ENCODE results near the gene GRIA2.

GRIA2 gene

GRCh38 chr4:157265281-157265680 is 44.8 kb downstream of the GRIA2 start:
- DNase-seq, result no peak

GRCh38 chr4:157270108-157270507 is 49.6 kb downstream of the GRIA2 start:
- no peak for DNase-seq

GRCh38 chr4:157270552-157270951 is 50.0 kb downstream of the GRIA2 start:
- DNase-seq, result no peak

- DNase-seq, result no peak
These were observed 50.8 kb downstream of the GRIA2 start for GRCh38 chr4:157271166-157271869.

- DNase-seq, result no peak
These were observed 60.1 kb downstream of the GRIA2 start for GRCh38 chr4:157280673-157281072.

- no peak for DNase-seq
These were observed 61.5 kb downstream of the GRIA2 start for GRCh38 chr4:157282019-157282418.

GRCh38 chr4:157287445-157287844 is 66.9 kb downstream of the GRIA2 start:
- no peak for DNase-seq

- DNase-seq, result no peak
These were observed 70.1 kb downstream of the GRIA2 start for GRCh38 chr4:157290622-157291021.

- no peak for DNase-seq
These were observed 70.5 kb downstream of the GRIA2 start for GRCh38 chr4:157291071-157291470.

- no peak for DNase-seq
These were observed 73.1 kb downstream of the GRIA2 start for GRCh38 chr4:157293673-157294072.

GRCh38 chr4:157294575-157294974 is 74.0 kb downstream of the GRIA2 start:
- DNase-seq, result no peak

- no peak for DNase-seq
These were observed 80.2 kb downstream of the GRIA2 start for GRCh38 chr4:157300701-157301100.

GRCh38 chr4:157303471-157303960 is 83.0 kb downstream of the GRIA2 start:
- DNase-seq, result no peak

- no peak for DNase-seq
These were observed 84.2 kb downstream of the GRIA2 start for GRCh38 chr4:157304769-157305168.

- no peak for DNase-seq
These were observed 92.2 kb downstream of the GRIA2 start for GRCh38 chr4:157312702-157313101.

GRCh38 chr4:157314906-157315305 is 94.4 kb downstream of the GRIA2 start:
- no peak for DNase-seq

- DNase-seq, result no peak
These were observed 95.4 kb downstream of the GRIA2 start for GRCh38 chr4:157315968-157316367.

GRCh38 chr4:157320092-157320491 is 99.6 kb downstream of the GRIA2 start:
- DNase-seq, result no peak

- no peak for DNase-seq
These were observed 107.1 kb downstream of the GRIA2 start for GRCh38 chr4:157327666-157328065.

- DNase-seq, result no peak
These were observed 137.4 kb downstream of the GRIA2 start for GRCh38 chr4:157357887-157358286.

- DNase-seq, result no peak
These were observed 137.9 kb downstream of the GRIA2 start for GRCh38 chr4:157358439-157358838.

GRCh38 chr4:157358851-157359250 is 138.3 kb downstream of the GRIA2 start:
- no peak for DNase-seq

GRCh38 chr4:157363360-157363759 is 142.8 kb downstream of the GRIA2 start:
- DNase-seq, result no peak

GRCh38 chr4:157372154-157372553 is 151.6 kb downstream of the GRIA2 start:
- no peak for DNase-seq

GRCh38 chr4:157372567-157372966 is 152.0 kb downstream of the GRIA2 start:
- no peak for DNase-seq
